Left ventricle myocardium inferior (tissue), 1 donor: ENCODE data around the gene DACH1. TPM values are rescaled to one million over a fixed set of nuclear protein-coding genes. Genes with fewer than 3 reads are reported as not detected.

Experiments
- DNase-seq: peaks from one replicate; pipeline ENCODE4 v3.0.0-alpha.2; 2020
- H3K27ac ChIP-seq: fragments of 200-600 bp; replicated peaks from 2 replicates; pipeline ENCODE4 v1.8.0; 2021
- H3K27me3 ChIP-seq: fragments of 200-600 bp; 2 replicates; pipeline ENCODE4 v1.8.0; 2021; ENCODE audit warnings: low read depth
- H3K36me3 ChIP-seq: fragments of 200-600 bp; 2 replicates; pipeline ENCODE4 v1.8.0; 2021
- H3K4me1 ChIP-seq: fragments of 200-600 bp; 2 replicates; pipeline ENCODE4 v1.8.0; 2021
- H3K4me3 ChIP-seq: fragments of 200-600 bp; 2 replicates; pipeline ENCODE4 v1.8.0; 2021; ENCODE audit warnings: mild to moderate bottlenecking, moderate library complexity
- H3K9me3 ChIP-seq: fragments of 200-600 bp; replicated peaks from 2 replicates; pipeline ENCODE4 v1.8.0; 2021
- intact Hi-C: fragments of 100-400 bp; cut with micrococcal nuclease; formaldehyde crosslinking; loops from one replicate; pipeline ENCODE4 v1.11.0; 2022
- total RNA-seq: library from RNA; stranded (reverse); fragmentation: NEBNext Ultra II Directional; extraction: Animal tissue kit (Norgen Biotek cat#: 25700); gene quantifications from one replicate; pipeline ENCODE4 v1.2.1, GENCODE V29; 2021
- TF ChIP-seq, protein P1 (sequence below): fragments of 200-600 bp; IDR thresholded peaks from 2 replicates; pipeline ENCODE4 v1.8.0; 2021; ENCODE audit warnings: antibody characterized with exemption, mild to moderate bottlenecking, borderline replicate concordance
- donor health status: DM: no; HTN: yes; CAD: no; lungs with severe emphysema.

Gene DACH1
- total RNA-seq, 1 donor from 2014 or later, result 3.4 TPM

DNA sequence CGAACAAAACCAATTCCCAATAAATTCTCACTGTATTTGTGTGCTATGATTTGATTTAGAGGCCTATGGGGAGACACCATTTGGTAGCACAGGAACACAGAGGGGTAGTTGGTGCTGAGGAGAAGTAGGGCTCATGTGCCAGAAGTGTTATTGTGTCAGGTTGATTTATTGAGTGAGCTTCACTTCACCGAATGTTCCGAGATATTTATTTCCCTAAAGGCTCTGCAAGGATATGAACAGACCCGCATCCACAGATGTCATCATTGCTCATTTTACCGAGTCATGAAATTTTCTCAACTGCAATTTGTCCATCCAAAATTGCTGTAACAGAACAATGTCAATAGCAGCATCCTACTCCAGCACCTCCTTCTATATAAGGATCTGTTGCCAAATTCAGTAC lies 69.5 kb downstream of the DACH1 start:
- no peak for DNase-seq
- no peaks in the 10 kb centered on the region for H3K36me3 ChIP-seq
- intact Hi-C loops, result no loop called here
- H3K27ac ChIP-seq, result no peak overlapping the region
- no peaks in the 10 kb centered on the region for H3K9me3 ChIP-seq
- TF ChIP-seq, protein P1, sequence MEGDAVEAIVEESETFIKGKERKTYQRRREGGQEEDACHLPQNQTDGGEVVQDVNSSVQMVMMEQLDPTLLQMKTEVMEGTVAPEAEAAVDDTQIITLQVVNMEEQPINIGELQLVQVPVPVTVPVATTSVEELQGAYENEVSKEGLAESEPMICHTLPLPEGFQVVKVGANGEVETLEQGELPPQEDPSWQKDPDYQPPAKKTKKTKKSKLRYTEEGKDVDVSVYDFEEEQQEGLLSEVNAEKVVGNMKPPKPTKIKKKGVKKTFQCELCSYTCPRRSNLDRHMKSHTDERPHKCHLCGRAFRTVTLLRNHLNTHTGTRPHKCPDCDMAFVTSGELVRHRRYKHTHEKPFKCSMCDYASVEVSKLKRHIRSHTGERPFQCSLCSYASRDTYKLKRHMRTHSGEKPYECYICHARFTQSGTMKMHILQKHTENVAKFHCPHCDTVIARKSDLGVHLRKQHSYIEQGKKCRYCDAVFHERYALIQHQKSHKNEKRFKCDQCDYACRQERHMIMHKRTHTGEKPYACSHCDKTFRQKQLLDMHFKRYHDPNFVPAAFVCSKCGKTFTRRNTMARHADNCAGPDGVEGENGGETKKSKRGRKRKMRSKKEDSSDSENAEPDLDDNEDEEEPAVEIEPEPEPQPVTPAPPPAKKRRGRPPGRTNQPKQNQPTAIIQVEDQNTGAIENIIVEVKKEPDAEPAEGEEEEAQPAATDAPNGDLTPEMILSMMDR, result no peak
- H3K4me3 ChIP-seq, result no peak overlapping the region
- H3K4me1 ChIP-seq, result peaks cover 10% of the 10 kb centered on the region
- H3K27me3 ChIP-seq, result no peaks in the 10 kb centered on the region

DNA sequence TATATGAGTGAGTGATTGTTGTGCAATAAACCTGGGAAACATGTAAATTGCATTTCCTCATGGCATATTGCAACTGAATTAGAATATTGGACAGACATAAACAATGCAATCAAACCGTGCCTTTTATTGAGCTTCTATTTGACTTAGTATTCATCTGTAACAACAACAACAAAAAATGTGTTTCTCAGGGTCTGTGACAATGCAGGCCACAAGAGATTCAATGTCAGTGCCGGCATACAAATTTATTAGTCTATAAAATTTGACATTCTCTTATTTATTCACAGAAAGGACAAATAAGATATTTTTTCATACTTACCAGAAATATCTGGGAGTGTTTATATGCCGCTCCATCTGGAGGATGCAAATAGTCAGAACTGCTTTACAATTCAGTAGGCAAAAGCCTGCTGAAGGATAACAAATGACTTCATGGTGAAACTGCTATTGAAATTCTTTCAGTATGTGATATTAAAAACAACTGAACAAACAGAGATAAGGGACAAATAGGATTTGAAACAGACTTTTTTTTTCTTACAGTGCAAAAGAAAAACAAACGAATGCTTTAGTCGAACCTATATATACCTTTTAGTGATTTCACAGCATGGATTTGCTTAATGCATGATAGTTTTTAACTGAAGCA lies 77.2 kb downstream of the DACH1 start:
- no peaks in the 10 kb centered on the region for H3K36me3 ChIP-seq
- H3K27me3 ChIP-seq, result no peaks in the 10 kb centered on the region
- peak overlapping the region; percentile 16 for H3K27ac ChIP-seq
- peaks cover 4% of the 10 kb centered on the region for H3K4me1 ChIP-seq
- DNase-seq, result no peak
- no peaks in the 10 kb centered on the region for H3K9me3 ChIP-seq
- no peak overlapping the region for H3K4me3 ChIP-seq
- TF ChIP-seq, protein P1, result no peak
- intact Hi-C loops, result no loop called here

DNA sequence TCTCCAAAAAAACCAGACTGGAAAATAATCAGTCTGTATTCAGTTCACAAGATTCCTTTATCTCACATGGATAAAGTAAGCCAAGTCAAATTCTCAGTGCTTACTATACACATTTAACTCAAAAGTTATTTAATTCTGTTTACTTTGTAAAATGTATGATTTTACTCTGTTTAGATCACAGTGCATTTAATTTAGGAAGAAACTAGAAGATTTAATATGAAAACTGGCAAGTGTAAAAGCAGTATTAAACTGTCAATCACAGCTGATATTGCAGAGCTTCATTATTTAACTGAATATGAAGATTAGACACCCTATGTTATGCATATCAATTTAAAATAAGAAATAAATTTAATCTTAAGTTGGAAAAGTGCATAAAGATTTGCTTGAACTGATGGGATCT lies 78.0 kb downstream of the DACH1 start:
- H3K36me3 ChIP-seq, result no peaks in the 10 kb centered on the region
- H3K4me3 ChIP-seq, result no peak overlapping the region
- intact Hi-C loops, result no loop called here
- no peak for DNase-seq
- H3K4me1 ChIP-seq, result peaks cover 4% of the 10 kb centered on the region
- H3K27ac ChIP-seq, result no peak overlapping the region
- H3K9me3 ChIP-seq, result no peaks in the 10 kb centered on the region
- H3K27me3 ChIP-seq, result no peaks in the 10 kb centered on the region
- TF ChIP-seq, protein P1, result no peak

DNA sequence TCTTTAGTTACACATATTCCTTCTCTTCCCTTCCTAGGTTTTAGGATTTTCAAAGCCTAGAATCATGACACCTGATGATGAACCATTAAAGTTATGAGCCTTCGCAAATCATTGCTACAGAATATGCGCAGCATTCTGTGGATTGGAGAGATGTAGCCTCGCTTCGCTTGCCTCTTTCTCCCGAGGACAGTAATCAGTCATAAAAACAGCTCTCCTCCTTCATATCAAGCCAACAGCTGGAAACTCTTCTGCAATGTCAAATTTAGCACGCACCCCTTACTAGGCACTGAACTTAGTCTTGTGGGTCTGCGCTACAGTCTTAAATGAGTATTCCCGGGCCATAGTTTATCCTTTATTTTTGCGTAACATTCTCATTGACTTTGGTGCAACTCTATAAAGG lies 79.6 kb downstream of the DACH1 start:
- DNase-seq, result no peak
- Histone ChIP-seq H3K4me3 (peak overlapping the region; percentile 6), H3K9me3 (no peaks in the 10 kb centered on the region), H3K27me3 (no peaks in the 10 kb centered on the region), H3K4me1 (peaks cover 4% of the 10 kb centered on the region), H3K36me3 (no peaks in the 10 kb centered on the region), H3K27ac (peak overlapping the region; percentile 48)
- TF ChIP-seq, protein P1, result no peak
- intact Hi-C loops, result no loop called here

DNA sequence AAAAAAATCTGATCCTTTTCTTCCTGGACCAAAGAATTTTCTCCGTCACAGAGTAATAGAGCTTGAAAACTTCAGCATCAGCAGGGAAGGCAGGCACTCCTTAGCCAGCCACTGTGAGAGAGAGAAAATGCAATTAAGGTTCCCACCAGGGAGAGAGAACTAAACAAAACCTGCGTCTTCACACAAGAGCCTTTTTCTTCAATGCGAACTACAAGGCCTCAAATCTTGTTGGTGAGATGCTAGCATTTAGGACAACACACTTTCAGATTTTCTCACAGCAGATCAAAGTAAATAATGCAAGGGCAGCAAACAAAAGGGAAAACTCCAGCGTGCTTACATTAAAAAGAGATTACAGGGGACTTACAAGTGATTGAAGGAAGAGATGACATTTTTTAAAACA lies 80.1 kb downstream of the DACH1 start:
- TF ChIP-seq, protein P1, result no peak
- intact Hi-C loops, result no loop called here
- Histone ChIP-seq H3K4me1 (peaks cover 4% of the 10 kb centered on the region), H3K9me3 (no peaks in the 10 kb centered on the region), H3K27me3 (no peaks in the 10 kb centered on the region), H3K27ac (peak overlapping the region; percentile 48), H3K4me3 (peak overlapping the region; percentile 6), H3K36me3 (no peaks in the 10 kb centered on the region)
- DNase-seq, result no peak

DNA sequence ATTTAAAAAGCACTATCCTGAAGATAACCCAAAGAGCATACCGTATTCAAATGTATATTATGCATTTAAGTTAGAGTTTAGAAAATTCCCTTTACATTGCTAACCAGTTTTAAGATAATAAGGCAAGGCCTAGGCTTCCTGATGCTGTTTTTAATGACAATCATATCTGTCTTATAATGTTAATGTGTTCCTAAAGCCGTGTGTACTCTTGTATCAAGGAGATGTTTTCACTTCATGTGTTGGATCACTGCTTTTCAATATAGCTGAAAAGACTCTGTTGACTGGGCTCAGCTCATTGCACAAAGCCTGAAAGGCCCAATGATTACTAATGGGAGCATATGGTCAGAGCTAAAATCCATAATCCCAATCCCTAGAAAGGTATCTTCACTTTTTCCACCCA lies 81.6 kb downstream of the DACH1 start:
- H3K36me3 ChIP-seq, result no peaks in the 10 kb centered on the region
- H3K27ac ChIP-seq, result no peak overlapping the region
- no peak for DNase-seq
- no peaks in the 10 kb centered on the region for H3K9me3 ChIP-seq
- no peaks in the 10 kb centered on the region for H3K27me3 ChIP-seq
- TF ChIP-seq, protein P1, result no peak
- H3K4me1 ChIP-seq, result peaks cover 4% of the 10 kb centered on the region
- H3K4me3 ChIP-seq, result no peak overlapping the region
- intact Hi-C loops, result no loop called here
